Stomach smooth muscle (tissue), 2 donors: Measurements from ENCODE around the gene DDX49.

Source experiments
- H3K27ac ChIP-seq: one replicate; pipeline ENCODE4 v1.7.0; 2013; ENCODE audit warnings: mild to moderate bottlenecking, low read length, inconsistent platforms
- H3K27me3 ChIP-seq, 2 donors: one replicate each; pipeline ENCODE4 v1.7.0; 2013; ENCODE audit warnings: low read length in 2 of 2; ENCODE audit not compliant: insufficient read depth in 2 of 2, control insufficient read depth in 1 of 2
- H3K36me3 ChIP-seq, 2 donors: one replicate each; pipeline ENCODE4 v1.7.0; 2013; ENCODE audit warnings: low read length in 2 of 2; ENCODE audit not compliant: control insufficient read depth in 2 of 2, insufficient read depth in 2 of 2
- H3K4me1 ChIP-seq: one replicate; pipeline ENCODE4 v1.7.0; 2013; ENCODE audit warnings: low read length; ENCODE audit not compliant: control insufficient read depth, insufficient read depth
- H3K4me3 ChIP-seq, 2 donors: one replicate each; pipeline ENCODE4 v1.7.0; 2013; ENCODE audit warnings: low read length in 2 of 2
- H3K9ac ChIP-seq, 2 donors: one replicate each; pipeline ENCODE4 v1.7.0; 2013; ENCODE audit warnings: low read length in 2 of 2, mild to moderate bottlenecking in 1 of 2
- H3K9me3 ChIP-seq, 2 donors: one replicate each; pipeline ENCODE4 v1.7.0; 2013; ENCODE audit warnings: low read length in 2 of 2; ENCODE audit not compliant: control insufficient read depth in 2 of 2
- donor health status: healthy.
- donor health status: Pancreatic carcinoma.

DDX49 gene

DNA sequence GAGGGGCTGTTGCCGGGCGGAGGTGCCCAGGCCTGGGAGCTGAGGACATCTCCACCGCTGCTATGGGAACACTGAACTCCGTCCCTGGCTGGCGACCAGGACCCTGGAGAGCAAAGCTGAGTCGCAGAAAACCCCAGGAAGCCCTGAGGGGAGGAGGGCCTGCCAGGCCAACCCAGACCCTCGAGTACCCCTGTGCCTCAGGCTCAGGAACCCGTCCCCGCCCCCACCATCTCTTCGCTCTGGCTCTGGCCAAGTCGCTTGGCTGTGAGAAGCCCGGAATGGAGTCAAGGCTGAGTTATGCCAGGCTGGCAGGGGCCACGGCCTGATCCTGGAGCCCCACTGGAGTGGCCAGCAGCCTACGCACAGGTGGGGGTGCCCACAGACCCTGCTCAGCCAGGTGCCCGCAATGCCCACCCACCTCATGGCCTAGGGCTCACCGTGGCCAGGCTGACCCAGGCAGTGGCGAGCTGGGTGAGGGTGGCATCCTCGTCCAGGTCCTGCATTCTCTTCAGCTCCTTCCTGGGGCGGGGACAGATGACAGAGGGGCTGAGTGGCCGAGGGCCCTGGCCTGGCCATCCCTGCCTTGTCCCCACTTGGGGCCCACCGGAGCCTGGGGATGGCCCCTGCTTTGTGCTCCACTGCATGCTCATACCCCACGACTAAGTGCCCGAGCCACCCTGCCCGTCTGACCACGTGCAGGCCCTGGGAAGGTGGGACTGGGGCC, 15.0 kb upstream of the DDX49 start:
- Histone ChIP-seq H3K9ac (no peak overlapping the region), H3K27ac (no peak overlapping the region), H3K4me1 (no peaks in the 10 kb centered on the region), H3K36me3 (peaks cover 33 to 34% of the 10 kb centered on the region in 2 donors), H3K27me3 (no peaks in the 10 kb centered on the region), H3K4me3 (no peak overlapping the region), H3K9me3 (no peaks in the 10 kb centered on the region)

DNA sequence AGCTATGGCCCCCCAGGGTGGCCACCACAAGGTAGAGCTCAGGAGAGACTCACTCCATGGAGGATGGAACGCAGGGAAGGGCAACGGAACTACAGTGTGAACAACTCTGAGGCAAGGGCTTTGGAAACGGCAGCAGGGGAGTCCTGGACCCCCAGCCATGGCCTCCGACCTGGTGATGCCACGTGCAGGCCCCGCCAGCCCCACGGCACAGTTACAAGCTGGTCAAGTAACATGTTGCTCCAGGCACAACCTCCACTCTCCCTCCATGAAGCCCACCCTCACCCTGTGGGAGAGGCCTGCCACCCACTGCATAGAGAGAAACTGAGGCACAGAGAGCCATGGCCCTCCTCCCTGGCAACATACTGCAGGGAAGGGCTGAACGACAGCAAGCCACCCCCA, 14.5 kb upstream of the DDX49 start:
- H3K27ac ChIP-seq = no peak overlapping the region
- no peaks in the 10 kb centered on the region for H3K27me3 ChIP-seq
- H3K9ac ChIP-seq = no peak overlapping the region
- no peak overlapping the region for H3K4me3 ChIP-seq
- peaks cover 29 to 31% of the 10 kb centered on the region in 2 donors for H3K36me3 ChIP-seq
- H3K4me1 ChIP-seq = no peaks in the 10 kb centered on the region
- no peaks in the 10 kb centered on the region for H3K9me3 ChIP-seq

DNA sequence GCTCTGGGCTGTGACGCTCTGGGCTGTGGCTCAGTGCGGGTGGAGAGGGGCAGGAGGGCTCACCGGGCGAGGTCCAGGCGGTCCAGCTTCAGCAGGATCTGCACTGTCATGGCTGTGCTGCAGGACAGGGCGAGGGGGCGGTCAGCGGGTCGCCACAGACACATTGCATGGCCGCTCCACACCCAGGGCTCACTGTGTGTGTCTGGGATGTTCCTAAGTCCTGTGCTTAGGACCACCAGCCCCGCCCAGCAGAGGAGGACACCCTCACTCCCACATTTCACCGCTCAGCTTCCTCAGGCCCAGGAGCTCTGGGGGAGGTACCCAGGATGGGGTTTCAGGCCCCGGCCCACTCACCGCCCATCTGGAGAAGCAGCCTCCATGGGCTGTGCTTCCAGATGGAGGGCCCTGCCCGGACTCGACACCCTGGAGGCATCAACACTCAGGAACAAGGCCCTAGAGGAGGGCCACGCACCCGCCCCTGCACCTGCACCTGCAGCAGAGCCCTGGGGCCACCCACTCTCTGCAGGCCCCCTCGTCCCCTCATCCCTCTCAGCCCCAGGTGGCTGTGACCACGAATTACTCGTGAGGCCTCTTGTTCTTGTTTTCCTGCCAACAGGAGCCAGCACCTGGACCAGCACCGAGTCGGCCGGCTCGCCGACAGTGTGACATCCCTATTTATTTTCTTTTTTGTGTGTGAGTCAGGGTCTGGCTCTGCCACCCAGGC, 13.8 kb upstream of the DDX49 start:
- H3K36me3 ChIP-seq = peaks cover 24 to 27% of the 10 kb centered on the region in 2 donors

DNA sequence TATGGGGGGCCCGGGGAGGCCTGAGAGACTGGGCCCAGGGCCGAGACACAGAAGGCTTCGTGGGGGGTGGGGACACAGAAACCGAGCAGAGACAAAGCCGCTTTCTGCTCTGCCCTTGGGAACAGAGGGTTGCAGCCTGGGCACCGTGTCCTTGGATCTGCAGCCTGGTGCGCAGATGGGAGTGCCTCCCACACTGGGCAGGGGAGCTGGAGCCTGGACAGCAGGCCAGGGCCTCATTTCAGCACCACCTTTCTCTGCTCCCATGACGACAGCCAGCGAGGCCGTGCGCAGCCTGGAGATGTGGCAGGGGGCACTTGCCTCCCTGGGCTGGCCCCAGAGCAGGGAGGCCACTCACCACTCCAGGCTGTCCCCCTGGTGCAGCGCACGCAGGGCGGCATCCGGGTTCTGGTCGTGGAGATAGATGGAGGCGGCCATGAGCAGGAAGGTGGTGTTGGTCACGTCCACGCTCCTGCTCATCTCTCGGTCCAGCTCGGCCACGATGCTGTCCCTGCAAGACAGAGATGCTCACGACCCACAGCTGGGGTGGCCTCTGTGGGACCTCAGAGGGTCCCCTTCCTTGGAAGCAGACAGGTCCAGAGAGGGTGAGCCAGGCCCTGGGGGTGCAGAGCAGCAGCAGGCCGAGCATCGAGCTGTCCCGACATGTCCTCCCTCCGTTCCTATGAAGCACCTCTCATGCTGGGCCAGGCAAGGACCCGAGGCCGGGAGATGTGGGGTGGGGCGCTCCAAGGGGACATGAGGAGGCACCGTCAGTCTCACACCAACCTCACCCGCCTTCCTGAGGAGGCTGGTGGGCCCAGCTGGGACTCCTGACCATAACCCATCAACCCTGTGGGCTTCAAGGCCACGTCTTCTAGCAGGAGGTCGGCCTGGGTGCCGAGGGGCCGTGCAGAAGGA, 12.7 kb upstream of the DDX49 start:
- Histone ChIP-seq H3K9ac (no peak overlapping the region), H3K4me3 (no peak overlapping the region), H3K4me1 (no peaks in the 10 kb centered on the region), H3K36me3 (peaks cover 19 to 22% of the 10 kb centered on the region in 2 donors), H3K27me3 (no peaks in the 10 kb centered on the region), H3K9me3 (no peaks in the 10 kb centered on the region), H3K27ac (no peak overlapping the region)

More for the DNA sequence above, 13.8 kb upstream of the DDX49 start:
- Histone ChIP-seq H3K9ac (no peak overlapping the region), H3K4me1 (no peaks in the 10 kb centered on the region), H3K9me3 (no peaks in the 10 kb centered on the region), H3K27ac (no peak overlapping the region), H3K4me3 (no peak overlapping the region), H3K27me3 (no peaks in the 10 kb centered on the region)

DNA sequence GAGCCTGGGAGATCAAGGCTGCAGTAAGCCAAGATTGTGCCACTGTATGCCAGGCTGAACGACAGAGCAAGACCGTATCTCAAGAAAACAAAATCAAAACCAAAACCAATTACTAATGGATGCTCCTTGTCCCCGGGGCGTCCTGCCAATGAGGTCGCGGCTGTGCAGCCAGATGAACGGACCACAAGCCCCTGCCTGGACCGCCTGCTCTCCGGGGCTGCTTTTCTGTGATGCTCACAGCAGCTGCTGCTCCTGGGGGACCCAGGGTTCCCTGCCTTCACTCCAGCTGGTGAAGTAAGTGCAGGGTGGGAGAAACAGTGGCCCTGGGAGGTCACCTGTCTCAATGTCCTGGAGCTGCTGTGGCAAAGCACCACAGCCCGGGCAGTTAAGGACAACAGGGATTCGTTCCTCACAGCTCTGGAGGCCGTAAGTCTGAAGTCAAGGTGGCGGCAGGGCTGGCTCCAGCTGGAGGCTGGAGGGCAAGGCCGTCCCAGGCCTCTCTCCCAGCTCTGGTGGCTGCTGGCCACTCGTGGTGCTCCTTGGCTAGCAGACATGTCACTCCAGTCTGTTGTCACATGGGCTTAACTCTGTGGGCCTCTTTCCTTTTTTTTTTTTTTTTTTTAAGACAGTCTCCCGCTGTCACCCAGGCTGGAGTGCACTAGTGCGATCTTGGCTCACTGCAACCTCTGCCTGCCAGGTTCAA, 10.4 kb upstream of the DDX49 start:
- H3K27me3 ChIP-seq = no peaks in the 10 kb centered on the region
- H3K36me3 ChIP-seq = peaks cover 22 to 25% of the 10 kb centered on the region in 2 donors
- no peak overlapping the region for H3K4me3 ChIP-seq
- no peaks in the 10 kb centered on the region for H3K4me1 ChIP-seq
- no peak overlapping the region for H3K27ac ChIP-seq
- H3K9me3 ChIP-seq = no peaks in the 10 kb centered on the region
- H3K9ac ChIP-seq = no peak overlapping the region

DNA sequence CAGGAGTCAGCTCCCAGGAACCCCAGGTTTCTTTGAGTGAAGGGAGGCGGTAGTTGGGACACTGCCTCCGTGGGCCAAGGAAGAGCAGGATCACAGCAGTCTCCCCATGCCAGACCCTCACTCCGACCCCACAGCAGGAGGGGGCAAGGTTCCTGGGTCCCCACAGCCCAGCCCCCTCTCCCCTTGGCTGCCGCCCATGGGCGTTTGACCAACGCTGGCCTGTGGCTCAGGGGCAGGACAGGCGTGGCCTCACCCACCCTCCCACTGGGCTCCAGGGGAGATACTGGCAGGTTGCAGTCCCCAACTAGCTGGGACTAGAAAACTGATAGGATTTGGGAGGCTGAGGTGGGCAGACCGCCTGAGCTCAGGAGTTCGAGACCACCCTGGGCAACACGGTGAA, 9.5 kb upstream of the DDX49 start:
- H3K9ac ChIP-seq = no peak overlapping the region
- H3K4me1 ChIP-seq = no peaks in the 10 kb centered on the region
- peaks cover 19 to 24% of the 10 kb centered on the region in 2 donors for H3K36me3 ChIP-seq
- no peaks in the 10 kb centered on the region for H3K9me3 ChIP-seq
- no peak overlapping the region for H3K4me3 ChIP-seq
- H3K27ac ChIP-seq = no peak overlapping the region
- no peaks in the 10 kb centered on the region for H3K27me3 ChIP-seq

DNA sequence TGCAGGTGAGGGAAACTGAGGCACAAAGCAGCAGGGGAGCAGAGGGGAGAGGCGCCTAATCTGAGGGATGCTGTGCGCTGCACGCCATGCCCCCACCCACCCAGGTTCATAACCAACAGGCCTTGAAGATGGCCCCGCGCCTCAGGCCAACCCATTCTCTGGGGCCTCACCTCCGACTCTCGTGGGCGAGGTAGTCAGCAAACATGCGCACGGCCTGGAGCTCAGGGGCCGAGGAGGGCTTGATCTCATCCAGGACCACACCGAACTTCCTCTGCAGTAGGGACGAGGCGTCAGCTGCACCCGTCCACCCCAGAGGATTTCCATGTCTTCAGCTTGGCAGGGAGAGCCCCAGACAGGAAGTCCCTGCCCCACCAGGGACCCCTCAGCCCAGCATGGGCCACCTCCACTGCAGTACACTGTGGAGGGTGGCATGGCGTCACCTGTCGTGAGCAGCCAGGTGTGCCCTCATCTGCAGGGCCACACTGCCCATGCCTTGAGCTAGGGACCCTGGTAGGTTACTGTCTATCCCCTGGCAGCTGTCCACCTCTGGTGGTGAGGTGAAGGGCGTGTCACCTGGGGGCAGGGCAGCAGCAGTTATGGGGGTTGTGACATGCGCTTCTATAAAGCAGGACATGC, 8.6 kb upstream of the DDX49 start:
- H3K9me3 ChIP-seq = no peaks in the 10 kb centered on the region
- no peak overlapping the region for H3K27ac ChIP-seq
- H3K9ac ChIP-seq = no peak overlapping the region
- H3K4me3 ChIP-seq = no peak overlapping the region
- peaks cover 21 to 23% of the 10 kb centered on the region in 2 donors for H3K36me3 ChIP-seq
- peaks cover 5% of the 10 kb centered on the region for H3K4me1 ChIP-seq
- H3K27me3 ChIP-seq = no peaks in the 10 kb centered on the region

DNA sequence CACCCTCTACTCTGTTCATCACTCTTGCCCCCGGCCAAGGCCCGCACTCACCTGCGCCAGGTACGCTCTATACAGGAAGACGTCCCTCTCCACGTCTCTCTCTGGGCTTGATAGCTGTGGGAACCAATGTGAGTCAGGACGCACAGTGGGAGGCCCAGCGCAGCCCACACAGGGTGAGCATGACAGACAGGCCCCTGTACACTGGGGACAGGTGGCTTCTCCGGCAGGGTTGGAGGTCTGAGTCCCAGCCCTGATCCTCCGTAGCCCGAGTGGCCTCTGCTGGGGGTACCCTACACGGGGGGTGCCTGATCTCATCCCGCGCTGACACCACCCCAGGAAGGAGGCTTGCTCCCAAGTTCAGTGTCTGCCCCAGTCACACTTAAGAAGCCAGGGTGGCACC, 6.6 kb upstream of the DDX49 start:
- H3K9me3 ChIP-seq = no peaks in the 10 kb centered on the region
- peaks cover 12% of the 10 kb centered on the region for H3K4me1 ChIP-seq
- no peak overlapping the region for H3K4me3 ChIP-seq
- H3K36me3 ChIP-seq = peaks cover 12% of the 10 kb centered on the region in 2 donors
- no peak overlapping the region for H3K9ac ChIP-seq
- H3K27ac ChIP-seq = no peak overlapping the region
- no peaks in the 10 kb centered on the region for H3K27me3 ChIP-seq

DNA sequence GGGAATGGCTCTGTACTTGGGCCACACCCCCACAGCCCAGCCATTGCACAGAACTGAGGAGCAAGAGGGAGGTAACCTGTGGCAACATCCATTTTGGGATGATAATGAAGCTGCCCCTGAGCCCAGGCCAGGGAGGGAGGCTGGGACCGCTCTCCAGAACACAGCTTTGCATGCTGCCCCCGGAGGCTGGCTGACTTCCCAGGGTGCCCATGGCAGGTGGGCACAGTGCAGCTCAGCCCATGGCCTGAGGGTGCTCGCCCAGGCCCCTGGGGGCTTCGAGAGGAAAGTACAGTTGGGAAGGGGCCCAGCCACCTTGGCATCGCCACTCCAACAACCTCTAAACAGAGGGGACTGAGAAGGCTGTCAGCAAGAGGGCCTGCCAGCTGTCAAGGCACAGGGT, 6.0 kb upstream of the DDX49 start:
- Histone ChIP-seq H3K36me3 (peaks cover 12% of the 10 kb centered on the region in 2 donors), H3K9ac (no peak overlapping the region), H3K9me3 (no peaks in the 10 kb centered on the region), H3K4me1 (peaks cover 15% of the 10 kb centered on the region), H3K4me3 (no peak overlapping the region), H3K27ac (no peak overlapping the region), H3K27me3 (no peaks in the 10 kb centered on the region)

DNA sequence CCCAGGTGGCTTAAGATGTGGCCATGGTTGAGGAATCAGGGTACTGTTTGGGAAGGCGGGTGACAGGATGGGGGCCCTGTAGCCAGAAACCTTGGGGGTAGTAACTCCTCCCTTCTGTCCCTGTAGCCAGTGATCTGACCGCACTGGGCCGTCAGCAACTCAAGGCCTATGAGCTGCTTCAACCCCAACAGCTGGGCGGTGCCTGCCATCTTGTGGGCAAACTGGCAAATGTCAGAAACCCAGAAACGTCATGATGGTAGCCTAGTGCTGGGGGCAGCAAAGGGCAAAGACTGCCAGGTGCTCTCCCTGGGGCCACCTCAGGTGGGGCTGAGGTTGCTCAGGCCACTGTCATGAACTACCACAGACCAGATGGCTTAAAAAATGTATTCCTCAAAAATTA, 3.9 kb upstream of the DDX49 start:
- peaks cover 9 to 12% of the 10 kb centered on the region in 2 donors for H3K36me3 ChIP-seq
- peaks cover 29% of the 10 kb centered on the region for H3K4me1 ChIP-seq
- no peak overlapping the region for H3K4me3 ChIP-seq
- H3K27ac ChIP-seq = no peak overlapping the region
- H3K9ac ChIP-seq = no peak overlapping the region
- H3K9me3 ChIP-seq = no peaks in the 10 kb centered on the region
- H3K27me3 ChIP-seq = no peaks in the 10 kb centered on the region
